HS-5 (cell line): Measurements from ENCODE around the gene LPAR1.
A peak's percentile ranks its signal among the peaks of the same experiment; 100 is the strongest.
"Not testable (repeated sequence)": the region's sequence is repeated elsewhere in the genome, so short reads cannot be mapped to it uniquely, and the experiment has no call there.

ENCODE experiments used
- DNase-seq: peaks from one replicate; pipeline ENCODE4 v3.0.0-alpha.2; 2012; ENCODE audit warnings: low read depth

LPAR1 gene

DNA sequence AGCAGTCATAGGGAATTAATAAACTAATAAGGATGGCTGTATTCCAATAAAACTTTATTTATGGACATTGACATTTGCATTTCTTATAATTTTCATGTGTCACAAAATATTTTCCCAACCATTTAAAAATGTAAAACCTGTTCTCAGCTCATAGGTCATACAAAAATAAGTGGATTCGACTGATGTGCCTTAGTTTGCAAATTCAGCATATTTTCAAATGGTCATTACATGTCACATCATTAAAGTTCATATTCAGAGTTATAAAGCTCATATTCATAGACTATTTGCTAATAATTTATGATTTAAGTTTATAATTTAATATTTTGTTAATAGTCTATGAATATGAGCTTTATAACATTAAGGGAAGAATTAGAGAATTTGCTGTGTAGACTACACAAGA lies 166.5 kb downstream of the LPAR1 start:
- no peak for DNase-seq

DNA sequence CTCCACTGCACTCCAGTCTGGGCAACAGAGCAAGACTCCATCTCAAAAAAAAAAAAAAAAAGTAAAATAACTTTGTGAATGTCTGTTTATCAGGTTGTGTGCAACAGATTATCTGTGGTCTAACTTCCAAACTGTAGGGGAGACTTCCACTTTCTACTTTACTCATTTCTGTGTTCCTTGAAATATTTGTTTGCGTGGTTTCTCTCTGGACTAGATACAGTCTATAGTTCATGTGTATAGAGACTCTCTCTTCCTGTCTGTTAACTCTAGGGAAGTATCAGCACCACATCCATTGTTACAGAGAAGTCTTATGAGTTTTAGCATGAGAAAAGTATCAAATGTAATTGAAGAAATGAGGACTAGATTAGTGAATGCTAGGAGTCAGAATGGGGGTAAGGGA lies 168.3 kb downstream of the LPAR1 start:
- no peak for DNase-seq

GRCh38 chr9:110864011-110864410 lies 174.3 kb downstream of the LPAR1 start:
- DNase-seq: no peak

DNA sequence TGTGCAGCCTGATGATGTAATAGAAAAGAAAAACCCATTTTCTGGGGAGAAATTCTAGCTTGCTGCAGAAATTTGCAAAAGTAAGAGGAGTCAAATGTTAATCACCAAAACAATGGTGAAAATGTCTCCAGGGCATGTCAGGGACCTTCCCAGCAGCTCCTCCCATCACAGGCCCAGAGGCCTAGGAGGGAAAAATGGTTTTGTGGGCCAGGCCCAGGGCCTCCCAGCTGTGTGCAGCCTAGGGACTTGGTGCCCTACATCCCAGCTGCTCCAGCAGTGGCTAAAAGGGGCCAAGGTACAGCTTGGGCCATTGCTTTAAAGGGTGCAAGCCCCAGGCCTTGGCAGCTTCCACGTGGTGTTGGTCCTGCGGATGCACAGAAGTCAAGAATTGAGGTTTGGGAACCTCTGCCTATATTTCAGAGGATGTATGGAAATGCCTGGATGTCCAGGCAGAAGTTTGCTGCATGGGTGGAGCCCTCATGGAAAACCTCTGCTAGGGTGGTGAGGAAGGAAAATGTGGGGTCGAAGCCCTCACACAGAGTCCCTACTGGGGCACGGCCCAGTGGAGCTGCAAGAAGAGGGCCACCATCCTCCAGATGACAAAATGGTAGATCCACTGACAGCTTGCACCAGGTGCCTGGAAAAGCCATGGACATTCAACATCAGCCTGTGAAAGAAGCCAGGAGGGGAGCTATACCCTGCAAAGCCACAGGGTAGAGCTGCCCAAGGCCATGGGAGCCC lies 176.7 kb downstream of the LPAR1 start:
- DNase-seq: not testable (repeated sequence)

GRCh38 chr9:110856772-110857171 lies 181.5 kb downstream of the LPAR1 start:
- no peak for DNase-seq

DNA sequence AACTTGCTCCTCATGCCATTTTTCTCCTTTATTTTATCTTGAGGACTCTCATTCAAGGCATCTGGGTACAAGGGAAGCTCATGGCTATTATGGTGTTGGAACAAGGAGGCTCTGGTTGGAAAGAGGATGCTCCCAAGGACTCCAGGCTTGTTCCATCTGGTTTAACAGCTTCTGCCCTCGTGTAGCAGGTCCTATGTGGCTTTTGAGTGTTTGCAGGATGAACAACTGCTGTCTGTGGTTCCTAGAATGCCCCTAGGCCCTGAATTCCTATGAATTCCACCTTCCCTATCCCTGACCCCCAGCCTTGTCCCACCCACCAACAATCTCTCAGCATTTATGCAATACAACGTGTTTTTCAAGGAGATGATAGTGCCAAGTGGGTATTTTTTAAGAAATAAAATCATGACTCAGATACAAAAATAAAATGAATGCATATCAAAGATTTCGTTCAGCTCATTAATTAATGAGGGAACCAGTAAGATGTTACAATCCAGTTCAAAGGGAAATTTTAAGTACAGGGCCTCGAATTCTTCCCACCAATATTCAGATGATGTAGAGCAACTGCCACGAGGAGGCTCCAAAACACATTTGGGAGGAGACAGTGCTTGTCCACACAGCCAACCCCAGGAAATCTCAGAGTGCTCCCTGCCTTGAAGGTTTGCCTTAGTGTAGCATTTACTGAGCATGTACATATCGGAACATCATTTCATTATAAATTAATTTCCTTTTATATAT lies 187.7 kb downstream of the LPAR1 start:
- no peak for DNase-seq

DNA sequence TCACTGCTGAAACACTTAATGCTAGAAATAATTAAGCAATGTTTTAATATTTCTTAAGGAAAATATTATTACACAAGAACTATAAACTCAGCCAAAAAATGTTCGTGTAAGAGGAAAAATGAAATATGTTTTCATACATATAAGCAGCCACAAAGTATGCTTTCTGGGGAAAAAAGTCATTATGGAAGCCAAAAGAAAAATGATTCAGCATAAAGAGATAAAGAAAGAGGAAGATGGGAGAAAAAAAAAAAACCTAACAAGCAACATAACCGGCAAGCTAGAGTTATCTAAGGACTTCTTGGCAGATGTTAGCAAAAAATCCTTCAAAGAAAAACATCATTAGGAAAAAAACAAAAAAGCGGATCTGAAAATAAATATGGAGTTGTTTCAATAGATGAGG lies 190.6 kb downstream of the LPAR1 start:
- no peak for DNase-seq

GRCh38 chr9:110846215-110846614 lies 192.1 kb downstream of the LPAR1 start:
- DNase-seq: no peak

GRCh38 chr9:110844121-110844520 lies 194.1 kb downstream of the LPAR1 start:
- no peak for DNase-seq

DNA sequence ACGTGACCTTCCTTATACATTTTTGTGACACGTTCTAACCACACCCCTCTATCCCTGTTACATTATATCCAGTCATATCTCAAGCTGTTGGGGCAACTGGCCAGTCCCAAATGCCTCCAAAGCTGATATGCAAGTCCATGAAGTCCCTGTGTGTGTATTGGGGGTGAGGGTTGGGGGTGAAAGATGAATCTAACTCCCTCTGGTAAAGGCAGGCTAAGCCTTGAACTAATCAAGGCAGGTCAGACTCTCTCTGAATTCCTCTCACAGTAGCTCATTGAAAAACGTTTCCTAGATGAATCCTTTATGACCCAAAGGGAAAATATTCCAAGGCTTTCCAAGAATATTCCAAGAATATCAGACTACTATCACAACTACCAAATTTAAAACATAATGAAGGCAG lies 195.3 kb downstream of the LPAR1 start:
- no peak for DNase-seq

GRCh38 chr9:110842169-110842568 lies 196.1 kb downstream of the LPAR1 start:
- DNase-seq: no peak

DNA sequence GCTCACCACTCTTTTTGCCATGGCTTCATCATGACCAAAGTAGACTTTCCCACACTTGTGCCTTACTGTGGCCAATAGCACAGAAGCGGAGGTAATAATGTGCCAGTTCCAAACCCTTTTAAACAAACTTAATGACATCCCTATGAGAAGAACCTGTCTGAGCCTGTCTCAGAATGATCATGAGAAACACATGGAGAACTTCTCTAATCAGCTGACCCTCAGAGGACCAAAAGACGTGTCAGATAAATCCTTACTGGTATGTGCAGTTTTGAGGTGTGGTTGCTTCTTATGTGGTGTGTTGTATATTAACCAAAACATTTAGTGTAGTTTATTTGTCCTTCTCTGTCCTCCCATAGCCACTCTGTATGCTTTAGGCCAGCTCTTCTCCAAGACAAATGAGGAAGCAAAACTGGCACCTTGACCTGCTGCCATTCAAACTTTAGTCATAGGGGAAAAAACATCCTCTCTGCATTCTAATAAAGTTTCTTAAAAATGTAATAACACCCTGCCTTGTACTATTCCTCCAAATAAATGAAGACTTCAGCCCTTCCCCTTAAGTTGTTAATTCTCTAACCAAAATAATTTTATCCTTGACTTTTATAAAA lies 200.8 kb downstream of the LPAR1 start:
- DNase-seq: no peak

- no peak for DNase-seq
Observed at GRCh38 chr9:110835859-110836271, 202.4 kb downstream of the LPAR1 start.

- DNase-seq: peak; percentile 92
Observed at GRCh38 chr9:110835404-110835803, 202.9 kb downstream of the LPAR1 start.

DNA sequence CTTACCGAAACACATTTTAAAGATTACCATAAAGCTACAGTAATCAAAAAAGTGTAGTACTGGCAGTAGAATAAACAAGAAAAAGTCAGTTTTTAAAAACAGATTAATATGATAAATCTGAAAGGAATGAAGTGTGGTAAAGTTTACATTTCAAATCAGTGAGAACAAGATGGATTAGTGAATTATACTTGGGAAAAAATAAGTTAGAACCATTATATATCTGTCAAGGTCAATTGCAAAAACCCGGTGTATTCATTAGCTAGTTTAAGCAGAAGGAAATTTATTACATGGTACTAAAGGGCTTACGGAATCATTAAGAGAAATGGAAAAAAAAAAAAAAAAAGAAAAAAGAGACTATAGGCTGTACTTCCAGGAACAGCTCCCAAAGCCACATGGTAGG lies 205.3 kb downstream of the LPAR1 start:
- no peak for DNase-seq

DNA sequence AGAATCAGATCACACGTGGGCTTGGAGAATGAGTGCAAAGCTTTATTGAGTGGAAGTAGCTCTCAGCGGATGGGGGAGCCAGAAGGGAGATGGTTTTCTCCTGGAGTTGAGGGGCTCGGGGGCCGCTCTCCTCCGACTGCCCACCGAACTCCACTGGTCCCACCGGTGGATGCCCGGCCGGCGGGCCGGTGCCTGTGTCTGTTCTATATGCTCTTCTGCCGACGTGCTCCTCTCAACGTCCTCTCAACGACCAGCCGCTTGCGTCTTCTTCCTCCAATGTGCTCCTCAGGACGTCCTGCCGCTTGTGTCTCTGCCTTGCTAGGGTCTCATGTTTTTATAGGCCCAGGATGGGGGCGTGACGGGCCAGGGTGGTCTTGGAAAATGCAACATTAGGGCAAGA lies 207.8 kb downstream of the LPAR1 start:
- DNase-seq: no peak

- DNase-seq: no peak
Observed at GRCh38 chr9:110828264-110828663, 210.0 kb downstream of the LPAR1 start.

DNA sequence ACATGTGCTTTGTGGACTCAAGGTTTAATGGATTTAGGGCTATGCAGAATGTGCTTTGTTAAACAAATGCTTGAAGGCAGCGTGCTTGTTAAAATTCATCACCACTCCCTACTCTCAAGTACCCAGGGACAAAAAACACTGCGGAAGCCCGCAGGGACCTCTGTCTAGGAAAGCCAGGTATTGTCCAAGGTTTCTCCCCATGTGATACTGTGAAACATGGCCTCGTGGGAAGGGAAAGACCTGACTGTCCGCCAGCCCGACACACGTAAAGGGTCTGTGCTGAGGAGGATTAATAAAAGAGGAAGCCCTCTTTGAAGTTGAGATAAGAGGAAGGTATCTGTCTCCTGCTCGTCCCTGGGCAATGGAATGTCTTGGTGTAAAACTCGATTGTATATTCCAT lies 211.9 kb downstream of the LPAR1 start:
- DNase-seq: not testable (repeated sequence)

DNA sequence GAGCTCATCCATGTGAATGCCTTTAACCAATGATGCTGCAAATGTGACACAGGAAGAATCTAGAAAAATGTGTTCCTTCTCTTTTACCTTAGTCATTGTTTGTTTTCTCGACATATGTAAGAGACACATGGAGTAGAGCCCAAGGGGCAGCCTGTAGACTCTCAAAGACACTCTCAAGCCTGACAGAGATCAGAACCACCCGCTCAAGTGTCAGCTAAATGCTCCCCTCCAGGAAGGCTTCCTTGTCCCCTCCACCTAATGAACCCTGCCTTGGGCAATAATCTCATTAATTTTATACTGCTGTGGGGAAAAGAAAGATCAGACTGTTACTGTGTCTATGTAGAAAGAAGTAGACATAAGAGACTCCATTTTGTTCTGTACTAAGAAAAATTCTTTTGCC lies 212.3 kb downstream of the LPAR1 start:
- DNase-seq: no peak

DNA sequence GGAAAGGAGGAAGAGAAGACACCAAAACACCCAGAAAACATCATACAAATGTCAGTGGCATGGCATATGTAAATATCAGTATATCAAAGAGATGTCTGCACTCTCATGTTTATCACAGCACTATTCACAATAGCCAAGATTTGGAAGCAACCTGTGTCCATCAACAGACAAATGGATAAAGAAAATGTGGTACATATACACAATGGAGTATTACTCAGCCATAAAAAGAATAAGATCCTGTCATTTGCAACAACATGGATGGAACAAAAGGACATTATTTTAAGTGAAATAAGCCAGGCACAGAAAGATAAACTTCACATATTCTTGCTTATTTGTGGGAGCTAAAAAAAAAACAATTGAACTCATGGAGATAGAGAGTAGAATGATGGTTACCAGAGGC lies 213.1 kb downstream of the LPAR1 start:
- DNase-seq: not testable (repeated sequence)
